Subcutaneous adipose tissue (tissue), 4 donors: Measurements from ENCODE around the gene PRSS48. TPM values are rescaled to one million over a fixed set of nuclear protein-coding genes. Genes with fewer than 3 reads are reported as not detected.

Experiments used
- CTCF ChIP-seq: fragments of 450-650 bp; IDR thresholded peaks from one replicate; pipeline ENCODE4 v1.5.1; 2016; ENCODE audit warnings: low read depth, mild to moderate bottlenecking, control low read depth, antibody characterized with exemption, moderate library complexity
- total RNA-seq, 4 donors: library from RNA; depleted of rRNA; stranded (reverse); fragments of >200 nt; gene quantifications; one replicate each; pipeline ENCODE4 v1.1.0, GENCODE V29; 2016

The PRSS48 gene
- total RNA-seq, 4 donors from 2014 or later = not detected

DNA sequence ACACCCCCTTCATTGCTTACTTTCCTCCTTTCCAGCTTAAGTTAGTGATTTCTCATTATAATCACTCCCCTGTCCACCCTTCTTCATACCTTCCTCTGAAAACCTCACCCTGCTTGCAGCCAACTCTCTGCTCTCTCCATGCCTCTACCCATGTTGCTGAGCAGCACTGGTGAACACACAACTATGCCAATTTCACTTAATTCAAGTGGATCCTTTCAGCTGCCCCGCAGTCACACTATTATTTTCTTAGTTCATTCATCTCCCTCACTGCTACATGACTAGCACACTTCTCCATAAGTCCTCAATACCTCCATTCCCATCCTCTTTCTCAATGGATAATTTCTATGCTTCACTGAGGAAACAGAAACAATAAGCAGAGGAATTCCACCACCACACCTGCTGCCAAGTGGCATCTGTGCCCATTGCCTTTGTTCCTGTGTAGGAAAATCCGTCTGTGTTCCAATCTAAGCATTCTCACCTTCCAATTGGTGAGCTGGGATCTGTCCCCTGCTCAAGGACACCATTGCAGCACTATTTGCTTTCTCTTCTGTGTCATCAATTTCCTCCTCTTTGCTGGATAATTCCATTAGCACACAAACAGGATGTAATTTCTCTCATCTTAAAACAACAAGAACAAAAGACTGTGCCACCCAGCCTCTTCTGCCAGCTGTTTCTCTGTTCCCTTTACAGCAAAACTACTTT is 25.2 kb upstream of the PRSS48 start:
- TF ChIP-seq CTCF = no peak

GRCh38 chr4:151256134-151256533 is 20.8 kb upstream of the PRSS48 start:
- TF ChIP-seq CTCF = no peak

DNA sequence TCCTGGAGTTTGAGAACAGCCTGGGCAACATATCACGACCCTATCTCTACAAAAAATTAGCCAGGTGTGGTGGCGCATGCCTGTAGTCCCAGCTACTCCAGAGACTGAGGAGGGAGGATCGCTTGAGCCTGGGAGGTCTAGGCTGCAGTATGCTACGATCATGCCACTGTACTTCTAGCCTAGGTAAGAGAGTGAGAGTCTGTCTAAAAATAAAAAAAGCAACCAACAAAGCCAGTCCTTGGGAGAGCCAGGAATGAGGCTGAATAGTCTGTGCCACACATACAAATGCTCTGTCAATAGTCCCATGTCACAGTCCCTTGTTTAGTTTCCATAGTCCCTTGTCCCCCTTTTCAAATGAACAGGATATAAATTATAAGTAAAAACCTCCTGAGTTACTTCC is 19.3 kb upstream of the PRSS48 start:
- TF ChIP-seq CTCF = no peak

- TF ChIP-seq CTCF = no peak
These were observed 17.2 kb upstream of the PRSS48 start for GRCh38 chr4:151259752-151260151.

DNA sequence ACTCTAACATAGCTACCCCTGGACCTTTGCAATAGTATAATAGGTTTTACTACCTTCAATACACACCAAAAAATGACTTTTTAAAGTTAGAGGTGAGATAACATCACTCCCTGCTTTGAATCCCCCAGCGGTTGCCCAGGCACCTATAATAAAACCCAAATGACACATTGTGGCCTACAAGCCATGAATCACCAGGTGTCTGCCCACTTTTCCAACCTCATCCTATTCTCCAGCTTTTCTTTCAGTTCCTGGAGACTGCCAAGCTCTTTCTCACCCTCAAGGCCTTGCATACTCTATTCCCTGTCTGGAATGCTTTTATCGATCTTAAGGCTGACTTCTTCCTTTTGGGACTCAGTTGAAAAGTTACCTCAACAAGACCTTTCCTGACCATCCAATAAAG is 16.4 kb upstream of the PRSS48 start:
- no peak for TF ChIP-seq CTCF

- no peak for TF ChIP-seq CTCF
These were observed 13.5 kb upstream of the PRSS48 start for GRCh38 chr4:151263455-151263854.

- no peak for TF ChIP-seq CTCF
These were observed 10.5 kb upstream of the PRSS48 start for GRCh38 chr4:151266497-151266896.
